Suppressor macrophage treated with lipopolysaccharide for 1 hour (primary cell): ENCODE data around the gene ARL17B.
"Not testable (repeated sequence)": the region's sequence is repeated elsewhere in the genome, so short reads cannot be mapped to it uniquely, and the experiment has no call there.

Experiments
- DNase-seq, 3 donors: peaks; one replicate each; pipeline ENCODE4 v3.0.0-alpha.2; 2020 to 2022

Gene ARL17B

DNA sequence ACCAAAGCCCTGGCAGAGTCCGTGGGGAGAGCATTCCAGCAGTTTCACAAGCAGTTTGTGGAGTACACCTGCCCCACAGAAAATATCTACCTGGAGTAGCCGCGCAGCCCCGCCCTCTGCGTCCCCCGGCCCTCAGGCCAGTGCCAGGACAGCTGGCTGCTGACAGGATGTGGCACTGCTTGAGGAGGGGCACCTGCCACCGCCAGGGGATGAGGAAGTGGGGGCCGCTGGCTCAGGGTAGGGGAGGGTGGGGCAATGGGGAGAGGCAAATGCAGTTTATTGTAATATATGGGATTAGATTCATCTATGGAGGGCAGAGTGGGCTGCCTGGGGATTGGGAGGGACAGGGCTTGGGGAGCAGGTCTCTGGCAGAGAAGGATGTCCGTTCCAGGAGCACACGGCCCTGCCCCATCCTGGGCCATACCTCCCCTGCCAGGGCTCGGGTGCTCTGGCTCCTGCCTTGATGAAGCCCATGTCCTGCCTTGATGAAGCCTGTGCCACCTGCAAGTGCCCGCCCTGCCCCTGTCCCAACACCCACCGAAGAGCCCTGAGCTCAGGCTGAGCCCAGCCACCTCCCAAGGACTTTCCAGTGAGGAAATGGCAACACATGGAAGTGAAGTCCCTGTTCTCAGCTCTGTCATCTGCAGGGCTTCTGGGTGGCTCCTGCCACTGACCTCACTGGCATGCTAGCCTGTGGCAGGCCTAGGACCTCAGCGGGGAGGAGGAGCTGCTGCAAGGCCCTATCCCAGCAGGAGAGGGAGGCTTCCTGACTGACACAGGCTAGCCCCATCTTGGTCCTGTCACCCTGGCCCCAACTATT is 116.4 kb downstream of the ARL17B start:
- DNase-seq, result peak; percentile 45 to 79 (median 77)

DNA sequence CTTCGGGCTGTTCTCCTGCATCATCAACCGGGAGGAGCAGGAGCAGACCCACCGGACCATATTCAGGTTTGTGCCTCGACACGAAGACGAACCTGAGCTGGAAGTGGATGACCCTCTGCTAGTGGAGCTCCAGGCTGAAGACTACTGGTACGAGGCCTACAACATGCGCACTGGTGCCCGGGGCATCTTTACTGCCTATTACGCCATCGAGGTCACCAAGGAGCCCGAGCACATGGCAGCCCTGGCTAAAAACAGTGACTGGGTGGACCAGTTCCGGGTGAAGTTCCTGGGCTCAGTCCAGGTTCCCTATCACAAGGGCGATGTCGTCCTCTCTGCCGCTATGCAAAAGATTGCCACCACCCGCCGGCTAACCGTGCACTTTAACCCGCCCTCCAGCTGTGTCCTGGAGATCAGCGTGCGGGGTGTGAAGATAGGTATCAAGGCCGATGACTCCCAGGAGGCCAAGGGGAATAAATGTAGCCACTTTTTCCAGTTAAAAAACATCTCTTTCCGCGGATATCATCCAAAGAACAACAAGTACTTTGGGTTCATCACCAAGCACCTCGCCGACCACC is 117.1 kb downstream of the ARL17B start:
- DNase-seq, result not testable (repeated sequence)

DNA sequence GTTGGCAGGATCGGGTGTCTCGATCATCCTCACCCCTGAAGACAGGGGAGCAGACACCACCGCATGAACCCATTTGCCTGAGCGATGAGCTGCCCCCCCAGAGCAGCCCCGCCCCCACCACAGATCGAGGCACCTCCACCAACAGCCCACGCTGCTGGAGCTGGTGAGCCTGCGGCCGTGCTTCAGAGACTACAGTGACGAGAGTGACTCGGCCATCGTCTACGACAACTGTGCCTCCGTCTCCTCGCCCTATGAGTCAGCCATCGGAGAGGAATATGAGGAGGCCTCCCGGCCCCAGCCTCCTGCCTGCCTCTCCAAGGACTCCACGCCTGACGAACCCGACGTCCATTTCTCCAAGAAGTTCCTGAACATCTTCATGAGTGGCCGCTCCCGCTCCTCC is 117.6 kb downstream of the ARL17B start:
- DNase-seq, result not testable (repeated sequence)

DNA sequence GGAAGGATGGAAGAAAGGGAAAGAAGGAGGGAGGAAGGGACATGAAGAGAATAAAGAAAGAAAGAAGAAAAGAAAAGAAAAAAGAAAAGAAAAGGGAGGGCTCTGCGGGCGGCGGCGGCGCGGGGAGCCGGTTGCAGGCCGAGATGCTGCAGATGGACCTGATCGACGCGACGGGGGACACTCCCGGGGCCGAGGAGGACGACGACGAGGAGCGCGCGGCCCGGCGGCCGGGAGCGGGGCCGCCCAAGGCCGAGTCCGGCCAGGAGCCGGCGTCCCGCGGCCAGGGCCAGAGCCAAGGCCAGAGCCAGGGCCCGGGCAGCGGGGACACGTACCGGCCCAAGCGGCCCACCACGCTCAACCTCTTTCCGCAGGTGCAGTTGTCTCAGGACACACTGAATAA is 118.1 kb downstream of the ARL17B start:
- not testable (repeated sequence) for DNase-seq

DNA sequence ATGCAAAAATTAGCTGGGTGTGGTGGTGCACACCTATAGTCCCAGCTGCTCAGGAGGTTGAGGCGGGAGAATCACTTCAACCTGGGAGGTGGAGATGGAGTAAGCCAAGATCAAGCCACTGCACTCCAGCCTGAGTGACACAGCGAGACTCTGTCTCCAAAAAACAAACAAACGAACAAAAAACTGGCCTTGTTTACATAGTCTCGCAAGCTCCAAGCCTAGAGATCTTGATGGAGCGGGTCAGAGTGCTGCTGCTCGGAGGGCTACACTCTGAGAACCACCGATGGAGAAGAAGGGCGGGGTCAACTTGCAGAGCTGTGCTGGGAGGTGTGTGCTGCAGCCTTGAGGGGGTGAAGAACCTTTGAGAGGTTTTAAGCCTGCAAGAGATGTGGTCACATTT is 130.2 kb downstream of the ARL17B start:
- not testable (repeated sequence) for DNase-seq

DNA sequence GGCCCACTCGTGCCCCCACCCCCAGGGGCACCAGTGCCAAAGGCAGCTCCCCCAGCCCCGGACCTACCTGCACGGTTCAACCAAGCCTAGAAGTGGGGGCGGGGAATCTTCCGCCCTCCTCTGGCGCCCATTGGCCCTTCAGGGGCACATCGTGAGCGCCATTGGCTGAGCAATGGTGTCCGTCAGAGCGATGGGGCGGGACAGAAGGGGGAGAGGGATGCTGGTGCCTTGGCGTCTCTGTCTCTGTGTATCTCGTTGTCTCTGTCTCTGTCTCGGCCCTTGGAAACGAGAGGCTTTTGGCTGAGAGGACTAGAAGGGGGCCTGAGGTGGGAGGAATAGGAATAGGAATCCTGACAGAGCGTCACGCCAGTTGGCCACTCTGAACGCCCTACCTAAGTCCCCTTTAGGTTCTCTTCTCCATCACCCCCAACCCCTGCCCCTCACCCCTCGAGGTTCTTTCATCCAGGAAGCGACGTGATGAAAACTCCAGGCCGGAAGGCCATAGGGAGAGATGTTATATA is 136.2 kb downstream of the ARL17B start:
- peak; percentile 83 to 95 (median 93) for DNase-seq

DNA sequence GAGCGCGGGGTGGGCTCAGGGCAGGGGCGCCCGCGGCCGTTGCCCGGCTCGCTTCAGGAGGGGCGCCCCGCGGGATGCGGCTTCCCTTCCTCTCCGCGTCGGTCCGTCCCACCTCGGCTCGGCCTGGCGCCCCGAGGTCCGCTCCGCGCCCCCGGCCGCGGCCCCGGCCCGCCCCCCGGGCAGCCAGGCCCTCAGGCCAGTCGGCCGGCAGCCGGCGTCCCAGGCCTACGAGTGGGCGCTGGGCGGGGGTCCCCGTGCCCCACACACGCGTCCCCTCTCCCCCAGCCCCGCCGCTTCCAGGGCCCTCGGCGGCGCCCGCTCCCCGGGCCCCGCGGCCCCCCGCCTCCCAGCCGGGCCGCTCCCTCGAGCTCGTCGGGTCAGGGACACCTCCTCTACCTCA is 136.7 kb downstream of the ARL17B start:
- DNase-seq, result peak in 1 of 3 donors; percentile 39
